ENCODE results near the gene PLEK.
"Not testable (repeated sequence)": the region's sequence is repeated elsewhere in the genome, so short reads cannot be mapped to it uniquely, and the experiment has no call there.

Gene PLEK

GRCh38 chr2:68371138-68371537 lies 6.1 kb downstream of the PLEK start:
- no peak overlapping the region for H3K27ac ChIP-seq (ENCODE audit: low read depth, low read length)
- no peaks in the 10 kb centered on the region for H3K36me3 ChIP-seq (ENCODE audit: control insufficient read depth, insufficient read depth, low read length)
- no peaks in the 10 kb centered on the region for H3K27me3 ChIP-seq (ENCODE audit: control insufficient read depth, insufficient read depth, low read length)
- H3K4me1 ChIP-seq (ENCODE audit: control insufficient read depth, insufficient read depth, low read length): no peaks in the 10 kb centered on the region
- no peak overlapping the region for H3K4me3 ChIP-seq (ENCODE audit: low read depth, low read length)
- no peaks in the 10 kb centered on the region for H3K9me3 ChIP-seq (ENCODE audit: control insufficient read depth, insufficient read depth, low read length)
- no peak overlapping the region for H3K9ac ChIP-seq (ENCODE audit: low read depth, low read length)

DNA sequence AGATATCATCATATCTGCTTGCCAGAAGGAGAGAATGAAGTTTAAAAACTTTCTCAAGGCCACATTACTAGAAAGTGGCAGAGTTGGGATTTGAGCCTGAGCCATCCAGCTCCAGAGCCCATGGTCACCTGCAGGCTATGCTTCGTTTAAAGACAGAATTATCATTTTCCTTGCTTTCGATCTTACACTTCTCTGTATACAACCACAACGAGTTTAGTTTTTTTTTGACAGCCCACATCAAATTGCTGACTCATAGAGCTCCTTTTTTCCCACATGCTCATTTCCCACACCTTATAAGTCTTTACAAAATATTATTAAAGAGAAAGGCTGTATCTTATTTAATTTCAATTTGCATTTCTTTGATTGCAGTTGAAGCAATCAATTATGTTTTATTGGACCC lies 6.5 kb downstream of the PLEK start:
- Histone ChIP-seq H3K36me3 (ENCODE audit: control insufficient read depth, insufficient read depth, low read length) (no peaks in the 10 kb centered on the region), H3K27ac (ENCODE audit: low read depth, low read length) (no peak overlapping the region), H3K9ac (ENCODE audit: low read depth, low read length) (no peak overlapping the region), H3K9me3 (ENCODE audit: control insufficient read depth, insufficient read depth, low read length) (no peaks in the 10 kb centered on the region), H3K27me3 (ENCODE audit: control insufficient read depth, insufficient read depth, low read length) (no peaks in the 10 kb centered on the region), H3K4me3 (ENCODE audit: low read depth, low read length) (no peak overlapping the region), H3K4me1 (ENCODE audit: control insufficient read depth, insufficient read depth, low read length) (no peaks in the 10 kb centered on the region)

DNA sequence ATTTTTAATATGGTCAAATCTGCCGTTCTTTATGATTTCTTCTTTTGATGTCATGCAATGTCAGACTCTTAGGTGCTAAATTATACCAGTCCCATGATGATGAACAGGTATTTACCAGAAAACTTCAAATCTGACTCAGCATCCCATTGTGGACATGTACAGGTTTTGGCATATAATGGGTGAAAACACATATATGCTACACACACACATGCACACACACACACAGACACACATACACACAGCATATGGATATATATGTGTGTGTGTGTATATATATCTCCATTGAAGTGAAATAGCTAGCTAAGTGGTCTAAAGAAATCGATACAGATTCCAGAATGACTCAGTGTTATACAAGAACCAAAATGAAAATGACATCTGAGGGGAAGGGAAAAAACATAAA lies 7.4 kb downstream of the PLEK start:
- H3K36me3 ChIP-seq (ENCODE audit: control insufficient read depth, insufficient read depth, low read length): no peaks in the 10 kb centered on the region
- no peaks in the 10 kb centered on the region for H3K27me3 ChIP-seq (ENCODE audit: control insufficient read depth, insufficient read depth, low read length)
- H3K4me1 ChIP-seq (ENCODE audit: control insufficient read depth, insufficient read depth, low read length): no peaks in the 10 kb centered on the region
- H3K27ac ChIP-seq (ENCODE audit: low read depth, low read length): no peak overlapping the region
- no peaks in the 10 kb centered on the region for H3K9me3 ChIP-seq (ENCODE audit: control insufficient read depth, insufficient read depth, low read length)
- no peak overlapping the region for H3K9ac ChIP-seq (ENCODE audit: low read depth, low read length)
- no peak overlapping the region for H3K4me3 ChIP-seq (ENCODE audit: low read depth, low read length)

- Histone ChIP-seq H3K9me3 (ENCODE audit: control insufficient read depth, insufficient read depth, low read length) (no peaks in the 10 kb centered on the region), H3K36me3 (ENCODE audit: control insufficient read depth, insufficient read depth, low read length) (no peaks in the 10 kb centered on the region), H3K9ac (ENCODE audit: low read depth, low read length) (no peak overlapping the region), H3K4me3 (ENCODE audit: low read depth, low read length) (no peak overlapping the region), H3K27me3 (ENCODE audit: control insufficient read depth, insufficient read depth, low read length) (no peaks in the 10 kb centered on the region), H3K4me1 (ENCODE audit: control insufficient read depth, insufficient read depth, low read length) (no peaks in the 10 kb centered on the region), H3K27ac (ENCODE audit: low read depth, low read length) (no peak overlapping the region)
Observed at GRCh38 chr2:68374184-68374583, 9.1 kb downstream of the PLEK start.

- Histone ChIP-seq H3K4me1 (ENCODE audit: control insufficient read depth, insufficient read depth, low read length) (no peaks in the 10 kb centered on the region), H3K9ac (ENCODE audit: low read depth, low read length) (no peak overlapping the region), H3K4me3 (ENCODE audit: low read depth, low read length) (no peak overlapping the region), H3K27me3 (ENCODE audit: control insufficient read depth, insufficient read depth, low read length) (no peaks in the 10 kb centered on the region), H3K27ac (ENCODE audit: low read depth, low read length) (no peak overlapping the region), H3K36me3 (ENCODE audit: control insufficient read depth, insufficient read depth, low read length) (no peaks in the 10 kb centered on the region), H3K9me3 (ENCODE audit: control insufficient read depth, insufficient read depth, low read length) (no peaks in the 10 kb centered on the region)
Observed at GRCh38 chr2:68375582-68375981, 10.5 kb downstream of the PLEK start.

- no peak overlapping the region for H3K27ac ChIP-seq (ENCODE audit: low read depth, low read length)
- no peaks in the 10 kb centered on the region for H3K9me3 ChIP-seq (ENCODE audit: control insufficient read depth, insufficient read depth, low read length)
- no peaks in the 10 kb centered on the region for H3K36me3 ChIP-seq (ENCODE audit: control insufficient read depth, insufficient read depth, low read length)
- no peak overlapping the region for H3K9ac ChIP-seq (ENCODE audit: low read depth, low read length)
- H3K27me3 ChIP-seq (ENCODE audit: control insufficient read depth, insufficient read depth, low read length): no peaks in the 10 kb centered on the region
- H3K4me1 ChIP-seq (ENCODE audit: control insufficient read depth, insufficient read depth, low read length): no peaks in the 10 kb centered on the region
- no peak overlapping the region for H3K4me3 ChIP-seq (ENCODE audit: low read depth, low read length)
Observed at GRCh38 chr2:68377137-68377780, 12.2 kb downstream of the PLEK start.

DNA sequence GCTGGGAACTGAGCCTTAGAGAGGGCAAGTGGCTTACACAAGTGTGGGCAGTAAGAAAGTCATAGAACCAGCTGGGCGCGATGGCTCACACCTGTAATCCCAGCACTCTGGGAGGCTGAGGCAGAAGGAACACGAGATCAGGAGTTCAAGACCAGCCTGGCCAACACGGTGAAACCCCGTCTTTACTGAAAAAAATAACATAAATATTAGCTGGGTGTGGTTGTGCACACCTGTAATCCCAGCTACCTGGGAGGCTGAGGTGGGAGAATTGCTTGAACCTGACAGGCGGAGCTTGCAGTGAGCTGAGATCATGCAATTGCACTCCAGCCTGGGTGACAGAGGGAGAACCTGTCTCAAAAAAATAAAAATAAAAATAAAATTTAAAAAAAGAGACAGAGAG lies 13.7 kb downstream of the PLEK start:
- not testable (repeated sequence) for H3K36me3 ChIP-seq (ENCODE audit: control insufficient read depth, insufficient read depth, low read length); H3K9me3 ChIP-seq (ENCODE audit: control insufficient read depth, insufficient read depth, low read length); H3K9ac ChIP-seq (ENCODE audit: low read depth, low read length); H3K27me3 ChIP-seq (ENCODE audit: control insufficient read depth, insufficient read depth, low read length); H3K4me3 ChIP-seq (ENCODE audit: low read depth, low read length); H3K4me1 ChIP-seq (ENCODE audit: control insufficient read depth, insufficient read depth, low read length); H3K27ac ChIP-seq (ENCODE audit: low read depth, low read length)

DNA sequence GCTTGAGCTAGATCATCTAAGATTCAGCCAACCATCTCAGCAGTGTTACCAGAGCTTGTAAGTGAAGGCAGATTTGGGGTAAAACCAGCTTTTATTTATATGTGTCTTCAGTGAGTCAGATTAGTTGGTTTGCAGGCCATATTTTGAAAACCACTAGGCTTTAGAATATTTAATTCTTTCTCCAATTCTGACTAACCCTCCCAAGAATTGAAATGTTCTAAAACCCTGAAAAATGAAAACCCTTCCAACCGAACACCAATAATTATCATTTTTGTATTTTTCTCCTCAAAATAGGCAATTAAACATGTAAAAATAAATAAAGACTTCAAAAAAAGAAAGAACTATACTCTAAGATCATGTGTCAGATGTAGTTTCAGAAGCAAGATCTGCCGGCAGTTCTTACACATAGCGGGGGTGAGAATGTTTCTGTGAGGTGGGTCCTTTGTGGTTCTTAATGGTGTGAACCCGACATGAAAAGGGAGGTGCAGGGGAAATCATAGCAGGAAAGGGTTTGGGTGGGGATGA lies 14.2 kb downstream of the PLEK start:
- Histone ChIP-seq H3K9me3 (ENCODE audit: control insufficient read depth, insufficient read depth, low read length) (no peaks in the 10 kb centered on the region), H3K27me3 (ENCODE audit: control insufficient read depth, insufficient read depth, low read length) (no peaks in the 10 kb centered on the region), H3K9ac (ENCODE audit: low read depth, low read length) (no peak overlapping the region), H3K36me3 (ENCODE audit: control insufficient read depth, insufficient read depth, low read length) (no peaks in the 10 kb centered on the region), H3K4me3 (ENCODE audit: low read depth, low read length) (no peak overlapping the region), H3K4me1 (ENCODE audit: control insufficient read depth, insufficient read depth, low read length) (no peaks in the 10 kb centered on the region), H3K27ac (ENCODE audit: low read depth, low read length) (no peak overlapping the region)

DNA sequence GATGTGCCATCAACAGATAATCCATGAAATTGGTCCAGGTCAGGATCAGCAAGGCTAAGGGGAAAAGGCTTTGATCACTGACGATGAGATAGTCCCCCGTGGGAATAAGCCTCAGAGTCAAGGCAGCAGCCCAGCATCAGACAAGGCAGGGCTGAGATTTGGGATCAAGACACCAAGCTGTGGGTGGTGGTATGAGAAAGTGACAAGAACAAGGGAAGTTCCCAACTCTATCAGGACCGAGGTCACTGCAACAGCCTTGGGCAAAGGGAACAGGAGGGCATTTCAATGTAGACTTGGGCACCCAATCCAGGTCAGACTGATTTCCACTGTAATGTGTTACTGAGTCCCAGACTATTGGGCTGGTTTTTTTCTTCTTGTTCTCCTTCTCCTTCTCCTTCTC lies 18.7 kb downstream of the PLEK start:
- H3K9ac ChIP-seq (ENCODE audit: low read depth, low read length): no peak overlapping the region
- no peak overlapping the region for H3K27ac ChIP-seq (ENCODE audit: low read depth, low read length)
- no peaks in the 10 kb centered on the region; the same call in 1 of the 2 replicates for H3K27me3 ChIP-seq (ENCODE audit: control insufficient read depth, insufficient read depth, low read length)
- no peaks in the 10 kb centered on the region for H3K36me3 ChIP-seq (ENCODE audit: control insufficient read depth, insufficient read depth, low read length)
- H3K4me1 ChIP-seq (ENCODE audit: control insufficient read depth, insufficient read depth, low read length): no peaks in the 10 kb centered on the region
- H3K4me3 ChIP-seq (ENCODE audit: low read depth, low read length): no peak overlapping the region
- H3K9me3 ChIP-seq (ENCODE audit: control insufficient read depth, insufficient read depth, low read length): no peaks in the 10 kb centered on the region

- Histone ChIP-seq H3K36me3 (ENCODE audit: control insufficient read depth, insufficient read depth, low read length) (no peaks in the 10 kb centered on the region), H3K4me1 (ENCODE audit: control insufficient read depth, insufficient read depth, low read length) (no peaks in the 10 kb centered on the region), H3K27me3 (ENCODE audit: control insufficient read depth, insufficient read depth, low read length) (no peaks in the 10 kb centered on the region; the same call in none of the 2 replicates), H3K4me3 (ENCODE audit: low read depth, low read length) (no peak overlapping the region), H3K9me3 (ENCODE audit: control insufficient read depth, insufficient read depth, low read length) (no peaks in the 10 kb centered on the region), H3K27ac (ENCODE audit: low read depth, low read length) (no peak overlapping the region), H3K9ac (ENCODE audit: low read depth, low read length) (no peak overlapping the region)
Observed at GRCh38 chr2:68384485-68385107, 19.5 kb downstream of the PLEK start.

- no peak overlapping the region for H3K4me3 ChIP-seq (ENCODE audit: low read depth, low read length)
- no peaks in the 10 kb centered on the region for H3K4me1 ChIP-seq (ENCODE audit: control insufficient read depth, insufficient read depth, low read length)
- H3K9me3 ChIP-seq (ENCODE audit: control insufficient read depth, insufficient read depth, low read length): no peaks in the 10 kb centered on the region
- H3K27ac ChIP-seq (ENCODE audit: low read depth, low read length): no peak overlapping the region
- no peak overlapping the region for H3K9ac ChIP-seq (ENCODE audit: low read depth, low read length)
- H3K27me3 ChIP-seq (ENCODE audit: control insufficient read depth, insufficient read depth, low read length): no peaks in the 10 kb centered on the region; the same call in none of the 2 replicates
- H3K36me3 ChIP-seq (ENCODE audit: control insufficient read depth, insufficient read depth, low read length): no peaks in the 10 kb centered on the region
Observed at GRCh38 chr2:68385220-68385906, 20.3 kb downstream of the PLEK start.

All from HUES48 (cell line).